ENCODE data around the gene GSE1. TPM values are rescaled to one million over a fixed set of nuclear protein-coding genes. Genes with fewer than 3 reads are reported as not detected.

The GSE1 gene
- total and polyA plus RNA-seq, 2 of the 13 experiments (the other 11 are each of a cell fraction or from before 2014, with no cell fraction given): 16.1 to 31.2 TPM

DNA sequence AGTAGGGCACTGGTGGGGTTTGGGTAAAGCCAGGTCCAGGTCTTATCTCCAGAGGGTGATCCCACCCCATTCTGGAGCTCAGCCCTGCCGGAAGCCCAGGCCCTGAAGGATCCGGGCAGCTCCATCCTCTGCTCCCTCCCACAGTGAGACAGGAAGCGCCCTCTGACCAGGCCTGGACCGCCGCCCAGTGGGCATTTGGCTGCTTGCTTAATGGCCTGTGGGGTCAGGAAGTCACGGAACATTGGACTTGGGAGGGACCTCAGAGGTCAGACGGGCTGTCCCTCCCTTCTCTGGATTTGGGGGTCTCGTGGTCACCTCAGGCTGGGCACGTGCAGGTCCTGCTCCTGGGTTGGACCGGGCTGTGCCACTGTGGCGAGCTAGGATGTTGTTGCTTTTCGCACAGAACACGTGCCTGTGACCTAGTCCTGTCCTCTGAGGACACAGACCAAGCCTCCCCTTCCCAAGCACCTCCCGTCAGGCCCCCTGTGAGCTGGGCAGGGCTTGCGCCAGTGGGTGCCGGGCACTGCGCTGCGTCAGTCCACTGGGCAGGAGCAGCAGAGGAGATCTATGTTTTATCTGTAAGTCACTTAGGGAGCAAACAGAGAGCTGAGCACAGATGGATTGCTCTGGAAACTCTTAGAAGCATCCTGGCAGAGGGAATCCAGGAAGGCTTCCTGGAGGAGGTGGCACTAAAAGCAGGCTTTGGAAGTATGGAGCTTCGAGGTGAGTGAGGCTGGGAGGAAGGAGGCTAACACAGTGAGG is 49.4 kb upstream of the GSE1 start (continued):
- TF ChIP-seq HOXA3 (CRISPR knock-in tag; IDR thresholded peaks at IDR 0.05) (peak; percentile 88; the same call in 1 of the 2 replicates), ZNF790 (CRISPR knock-in tag; IDR thresholded peaks at IDR 0.05; ENCODE audit: borderline replicate concordance) (no peak), ZZZ3 (CRISPR knock-in tag; IDR thresholded peaks at IDR 0.05; ENCODE audit: borderline replicate concordance) (peak; percentile 91), SMYD3 (CRISPR knock-in tag; IDR thresholded peaks at IDR 0.05) (no peak), LCORL (IDR thresholded peaks at IDR 0.05) (no peak), LCORL (CRISPR knock-in tag; IDR thresholded peaks at IDR 0.05) (peak; percentile 98), MTF1 (CRISPR knock-in tag; IDR thresholded peaks at IDR 0.05) (no peak), ZNF891 (CRISPR knock-in tag; IDR thresholded peaks at IDR 0.05) (no peak), ZEB1 (IDR thresholded peaks at IDR 0.05; ENCODE audit: insufficient replicate concordance, low read depth) (peak; percentile 27), TOE1 (CRISPR knock-in tag; IDR thresholded peaks at IDR 0.05) (peak; percentile 40; the same call in 1 of the 2 replicates), BRCA1 (CRISPR knock-in tag; IDR thresholded peaks at IDR 0.05) (no peak), ZNF235 (CRISPR knock-in tag; IDR thresholded peaks at IDR 0.05; ENCODE audit: borderline replicate concordance) (no peak), NONO (IDR thresholded peaks at IDR 0.05) (no peak), NONO (CRISPR knock-in tag; conservative IDR thresholded peaks at IDR 0.05) (peak; percentile 88), CEBPB (IDR thresholded peaks at IDR 0.05; ENCODE audit: borderline replicate concordance, low read depth, low read length) (peak; percentile 21; the same call in 1 of the 2 replicates), MEIS2 (CRISPR knock-in tag; IDR thresholded peaks at IDR 0.05) (peak; percentile 48; the same call in 1 of the 2 replicates), SP4 (CRISPR knock-in tag; IDR thresholded peaks at IDR 0.05) (no peak), U2AF2 (IDR thresholded peaks at IDR 0.05; ENCODE audit: low read depth, low read length) (no peak), KDM5A (IDR thresholded peaks at IDR 0.05; ENCODE audit: borderline replicate concordance, low read length) (no peak), TARDBP (CRISPR knock-in tag; IDR thresholded peaks at IDR 0.05) (peak; percentile 66; the same call in 1 of the 2 replicates)
- TF ChIP-seq, protein P1, sequence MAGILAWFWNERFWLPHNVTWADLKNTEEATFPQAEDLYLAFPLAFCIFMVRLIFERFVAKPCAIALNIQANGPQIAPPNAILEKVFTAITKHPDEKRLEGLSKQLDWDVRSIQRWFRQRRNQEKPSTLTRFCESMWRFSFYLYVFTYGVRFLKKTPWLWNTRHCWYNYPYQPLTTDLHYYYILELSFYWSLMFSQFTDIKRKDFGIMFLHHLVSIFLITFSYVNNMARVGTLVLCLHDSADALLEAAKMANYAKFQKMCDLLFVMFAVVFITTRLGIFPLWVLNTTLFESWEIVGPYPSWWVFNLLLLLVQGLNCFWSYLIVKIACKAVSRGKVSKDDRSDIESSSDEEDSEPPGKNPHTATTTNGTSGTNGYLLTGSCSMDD (CRISPR knock-in tag; IDR thresholded peaks at IDR 0.05): no peak
- TF ChIP-seq, protein P2, sequence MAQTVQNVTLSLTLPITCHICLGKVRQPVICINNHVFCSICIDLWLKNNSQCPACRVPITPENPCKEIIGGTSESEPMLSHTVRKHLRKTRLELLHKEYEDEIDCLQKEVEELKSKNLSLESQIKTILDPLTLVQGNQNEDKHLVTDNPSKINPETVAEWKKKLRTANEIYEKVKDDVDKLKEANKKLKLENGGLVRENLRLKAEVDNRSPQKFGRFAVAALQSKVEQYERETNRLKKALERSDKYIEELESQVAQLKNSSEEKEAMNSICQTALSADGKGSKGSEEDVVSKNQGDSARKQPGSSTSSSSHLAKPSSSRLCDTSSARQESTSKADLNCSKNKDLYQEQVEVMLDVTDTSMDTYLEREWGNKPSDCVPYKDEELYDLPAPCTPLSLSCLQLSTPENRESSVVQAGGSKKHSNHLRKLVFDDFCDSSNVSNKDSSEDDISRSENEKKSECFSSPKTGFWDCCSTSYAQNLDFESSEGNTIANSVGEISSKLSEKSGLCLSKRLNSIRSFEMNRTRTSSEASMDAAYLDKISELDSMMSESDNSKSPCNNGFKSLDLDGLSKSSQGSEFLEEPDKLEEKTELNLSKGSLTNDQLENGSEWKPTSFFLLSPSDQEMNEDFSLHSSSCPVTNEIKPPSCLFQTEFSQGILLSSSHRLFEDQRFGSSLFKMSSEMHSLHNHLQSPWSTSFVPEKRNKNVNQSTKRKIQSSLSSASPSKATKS (CRISPR knock-in tag; IDR thresholded peaks at IDR 0.05): no peak
- TF ChIP-seq, protein P3, sequence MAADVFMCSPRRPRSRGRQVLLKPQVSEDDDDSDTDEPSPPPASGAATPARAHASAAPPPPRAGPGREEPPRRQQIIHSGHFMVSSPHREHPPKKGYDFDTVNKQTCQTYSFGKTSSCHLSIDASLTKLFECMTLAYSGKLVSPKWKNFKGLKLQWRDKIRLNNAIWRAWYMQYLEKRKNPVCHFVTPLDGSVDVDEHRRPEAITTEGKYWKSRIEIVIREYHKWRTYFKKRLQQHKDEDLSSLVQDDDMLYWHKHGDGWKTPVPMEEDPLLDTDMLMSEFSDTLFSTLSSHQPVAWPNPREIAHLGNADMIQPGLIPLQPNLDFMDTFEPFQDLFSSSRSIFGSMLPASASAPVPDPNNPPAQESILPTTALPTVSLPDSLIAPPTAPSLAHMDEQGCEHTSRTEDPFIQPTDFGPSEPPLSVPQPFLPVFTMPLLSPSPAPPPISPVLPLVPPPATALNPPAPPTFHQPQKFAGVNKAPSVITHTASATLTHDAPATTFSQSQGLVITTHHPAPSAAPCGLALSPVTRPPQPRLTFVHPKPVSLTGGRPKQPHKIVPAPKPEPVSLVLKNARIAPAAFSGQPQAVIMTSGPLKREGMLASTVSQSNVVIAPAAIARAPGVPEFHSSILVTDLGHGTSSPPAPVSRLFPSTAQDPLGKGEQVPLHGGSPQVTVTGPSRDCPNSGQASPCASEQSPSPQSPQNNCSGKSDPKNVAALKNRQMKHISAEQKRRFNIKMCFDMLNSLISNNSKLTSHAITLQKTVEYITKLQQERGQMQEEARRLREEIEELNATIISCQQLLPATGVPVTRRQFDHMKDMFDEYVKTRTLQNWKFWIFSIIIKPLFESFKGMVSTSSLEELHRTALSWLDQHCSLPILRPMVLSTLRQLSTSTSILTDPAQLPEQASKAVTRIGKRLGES (CRISPR knock-in tag; IDR thresholded peaks at IDR 0.05; ENCODE audit: borderline replicate concordance): no peak
- TF ChIP-seq, protein P4, sequence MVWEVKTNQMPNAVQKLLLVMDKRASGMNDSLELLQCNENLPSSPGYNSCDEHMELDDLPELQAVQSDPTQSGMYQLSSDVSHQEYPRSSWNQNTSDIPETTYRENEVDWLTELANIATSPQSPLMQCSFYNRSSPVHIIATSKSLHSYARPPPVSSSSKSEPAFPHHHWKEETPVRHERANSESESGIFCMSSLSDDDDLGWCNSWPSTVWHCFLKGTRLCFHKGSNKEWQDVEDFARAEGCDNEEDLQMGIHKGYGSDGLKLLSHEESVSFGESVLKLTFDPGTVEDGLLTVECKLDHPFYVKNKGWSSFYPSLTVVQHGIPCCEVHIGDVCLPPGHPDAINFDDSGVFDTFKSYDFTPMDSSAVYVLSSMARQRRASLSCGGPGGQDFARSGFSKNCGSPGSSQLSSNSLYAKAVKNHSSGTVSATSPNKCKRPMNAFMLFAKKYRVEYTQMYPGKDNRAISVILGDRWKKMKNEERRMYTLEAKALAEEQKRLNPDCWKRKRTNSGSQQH (CRISPR knock-in tag; IDR thresholded peaks at IDR 0.05; ENCODE audit: low read depth): 0 out of 2 replicates have a peak, but pooled peaks have one; percentile 33
